Activated CD8-positive, alpha-beta memory T cell treated with anti-CD3 and anti-CD28 coated beads for 4 hours (primary cell): ENCODE measurements around the gene DCP2.

Source experiments
- DNase-seq, 2 donors: peaks; one replicate each; pipeline ENCODE4 v3.0.0-alpha.2; 2020; ENCODE audit warnings: low read depth in 2 of 2

The DCP2 gene

GRCh38 chr5:112967520-112968083 is 9.0 kb upstream of the DCP2 start:
- DNase-seq = no peak

GRCh38 chr5:112968411-112969106 is 8.0 kb upstream of the DCP2 start:
- no peak for DNase-seq

- no peak for DNase-seq
Observed at GRCh38 chr5:112971276-112971675, 5.3 kb upstream of the DCP2 start.

- no peak for DNase-seq
Observed at GRCh38 chr5:112973036-112973435, 3.6 kb upstream of the DCP2 start.

- no peak for DNase-seq
Observed at GRCh38 chr5:112973904-112974303, 2.7 kb upstream of the DCP2 start.

- DNase-seq = no peak
Observed at GRCh38 chr5:112974901-112975300, 1.7 kb upstream of the DCP2 start.

GRCh38 chr5:112975721-112976431 is 722 bp upstream of the DCP2 start:
- DNase-seq = no peak

GRCh38 chr5:112977440-112977861 is 853 bp downstream of the DCP2 start:
- DNase-seq = no peak

- DNase-seq = no peak
Observed at GRCh38 chr5:112978836-112979235, 2.2 kb downstream of the DCP2 start.

- no peak for DNase-seq
Observed at GRCh38 chr5:112979723-112980122, 3.1 kb downstream of the DCP2 start.

- no peak for DNase-seq
Observed at GRCh38 chr5:112983363-112983762, 6.8 kb downstream of the DCP2 start.

- DNase-seq = no peak
Observed at GRCh38 chr5:112986224-112986623, 9.6 kb downstream of the DCP2 start.

- DNase-seq = peak; percentile 52
Observed at GRCh38 chr5:112995764-112996618, 19.4 kb downstream of the DCP2 start.

GRCh38 chr5:112996830-112997374 is 20.3 kb downstream of the DCP2 start:
- DNase-seq = no peak

- DNase-seq = no peak
Observed at GRCh38 chr5:112998296-112998695, 21.7 kb downstream of the DCP2 start.

GRCh38 chr5:113000466-113000865 is 23.9 kb downstream of the DCP2 start:
- DNase-seq = no peak

GRCh38 chr5:113002423-113002822 is 25.8 kb downstream of the DCP2 start:
- DNase-seq = no peak

GRCh38 chr5:113003763-113004162 is 27.2 kb downstream of the DCP2 start:
- no peak for DNase-seq

- no peak for DNase-seq
Observed at GRCh38 chr5:113005454-113005853, 28.9 kb downstream of the DCP2 start.

GRCh38 chr5:113017881-113018635 is 41.5 kb downstream of the DCP2 start:
- no peak for DNase-seq
